Natural killer cell (primary cell): ENCODE data around the gene PRSS23. TPM values are rescaled to one million over a fixed set of nuclear protein-coding genes. Genes with fewer than 3 reads are reported as not detected.
A peak's percentile ranks its signal among the peaks of the same experiment; 100 is the strongest.

Experiments used
- ATAC-seq, 3 donors: fragments of 150-1000 bp in 2 of 3; fragments of 200-7000 bp in 1 of 3; cut with Tn5 transposase; 1 replicate in 1 of 3; 2 replicates in 2 of 3; pipeline ENCODE4 v1.10.0; 2021; ENCODE audit warnings: mild to moderate bottlenecking in 2 of 3, moderate library complexity in 2 of 3
- DNase-seq, 2 donors: peaks; one replicate each; pipeline versions ENCODE4 v3.0.0 to v3.0.0-alpha.2; 2013 to 2021; ENCODE audit warnings: mixed read lengths in 1 of 2
- H3K27ac ChIP-seq: one replicate; pipeline ENCODE4 v1.5.1; 2013; ENCODE audit warnings: mild to moderate bottlenecking, low read length
- H3K27me3 ChIP-seq: one replicate; pipeline ENCODE4 v1.6.1; 2013; ENCODE audit warnings: low read length; ENCODE audit not compliant: control insufficient read depth, insufficient read depth
- H3K36me3 ChIP-seq: one replicate; pipeline ENCODE4 v1.6.1; 2013; ENCODE audit warnings: low read length; ENCODE audit not compliant: control insufficient read depth, insufficient read depth
- H3K4me1 ChIP-seq: one replicate; pipeline ENCODE4 v1.6.1; 2013; ENCODE audit warnings: low read length; ENCODE audit not compliant: control insufficient read depth, insufficient read depth
- H3K4me3 ChIP-seq: one replicate; pipeline ENCODE4 v1.5.1; 2013; ENCODE audit warnings: low read length
- H3K9me3 ChIP-seq: one replicate; pipeline ENCODE4 v1.6.1; 2013; ENCODE audit warnings: low read length; ENCODE audit not compliant: control insufficient read depth, insufficient read depth
- H3K27ac Mint-ChIP-seq, 2 donors: one replicate each; pipeline ENCODE4 v1.8.0; 2022; ENCODE audit warnings: mild to moderate bottlenecking in 2 of 2, mixed read lengths in 2 of 2, moderate library complexity in 1 of 2
- H3K27me3 Mint-ChIP-seq, 2 donors: one replicate each; pipeline ENCODE4 v1.8.0; 2022; ENCODE audit warnings: low read depth in 2 of 2, mixed read lengths in 2 of 2
- H3K36me3 Mint-ChIP-seq: one replicate; pipeline ENCODE4 v1.8.0; 2022; ENCODE audit warnings: mixed read lengths
- H3K4me1 Mint-ChIP-seq, 2 donors: one replicate each; pipeline ENCODE4 v1.8.0; 2022; ENCODE audit warnings: mixed read lengths in 2 of 2
- H3K4me3 Mint-ChIP-seq: one replicate; pipeline ENCODE4 v1.8.0; 2022; ENCODE audit warnings: mild to moderate bottlenecking, moderate library complexity, mixed read lengths
- H3K9me3 Mint-ChIP-seq, 2 donors: one replicate each; pipeline ENCODE4 v1.8.0; 2022; ENCODE audit warnings: mixed read lengths in 2 of 2
- WGBS: methylation state at CpG from one replicate; pipeline ENCODE4 v1.1.7; 2013; ENCODE audit warnings: missing lambda C conversion rate; ENCODE audit not compliant: insufficient coverage; 5-methylcytosine and 5-hydroxymethylcytosine counted together
- intact Hi-C: fragments of 100-400 bp; cut with micrococcal nuclease; formaldehyde crosslinking; loops from one replicate; pipeline ENCODE4 v1.14.2; 2022
- total RNA-seq, 4 donors: library from RNA; stranded (reverse); fragments of 120-200 nt in 1 of 4; gene quantifications; one replicate each; pipeline versions ENCODE4 v1.2.3 to v1.2.4, GENCODE V29; 2013 to 2022
- TF ChIP-seq, protein P1 (sequence below): fragments of 200-600 bp; IDR thresholded peaks from one replicate; pipeline ENCODE4 v1.8.0; 2022; ENCODE audit warnings: antibody characterized with exemption

PRSS23 gene, protein sequence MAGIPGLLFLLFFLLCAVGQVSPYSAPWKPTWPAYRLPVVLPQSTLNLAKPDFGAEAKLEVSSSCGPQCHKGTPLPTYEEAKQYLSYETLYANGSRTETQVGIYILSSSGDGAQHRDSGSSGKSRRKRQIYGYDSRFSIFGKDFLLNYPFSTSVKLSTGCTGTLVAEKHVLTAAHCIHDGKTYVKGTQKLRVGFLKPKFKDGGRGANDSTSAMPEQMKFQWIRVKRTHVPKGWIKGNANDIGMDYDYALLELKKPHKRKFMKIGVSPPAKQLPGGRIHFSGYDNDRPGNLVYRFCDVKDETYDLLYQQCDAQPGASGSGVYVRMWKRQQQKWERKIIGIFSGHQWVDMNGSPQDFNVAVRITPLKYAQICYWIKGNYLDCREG
- 10 to 100 TPM; 79.3 to 96.5 (median 84.3) TPM for total RNA-seq
- total RNA-seq (2013) = 79.6 TPM

DNA sequence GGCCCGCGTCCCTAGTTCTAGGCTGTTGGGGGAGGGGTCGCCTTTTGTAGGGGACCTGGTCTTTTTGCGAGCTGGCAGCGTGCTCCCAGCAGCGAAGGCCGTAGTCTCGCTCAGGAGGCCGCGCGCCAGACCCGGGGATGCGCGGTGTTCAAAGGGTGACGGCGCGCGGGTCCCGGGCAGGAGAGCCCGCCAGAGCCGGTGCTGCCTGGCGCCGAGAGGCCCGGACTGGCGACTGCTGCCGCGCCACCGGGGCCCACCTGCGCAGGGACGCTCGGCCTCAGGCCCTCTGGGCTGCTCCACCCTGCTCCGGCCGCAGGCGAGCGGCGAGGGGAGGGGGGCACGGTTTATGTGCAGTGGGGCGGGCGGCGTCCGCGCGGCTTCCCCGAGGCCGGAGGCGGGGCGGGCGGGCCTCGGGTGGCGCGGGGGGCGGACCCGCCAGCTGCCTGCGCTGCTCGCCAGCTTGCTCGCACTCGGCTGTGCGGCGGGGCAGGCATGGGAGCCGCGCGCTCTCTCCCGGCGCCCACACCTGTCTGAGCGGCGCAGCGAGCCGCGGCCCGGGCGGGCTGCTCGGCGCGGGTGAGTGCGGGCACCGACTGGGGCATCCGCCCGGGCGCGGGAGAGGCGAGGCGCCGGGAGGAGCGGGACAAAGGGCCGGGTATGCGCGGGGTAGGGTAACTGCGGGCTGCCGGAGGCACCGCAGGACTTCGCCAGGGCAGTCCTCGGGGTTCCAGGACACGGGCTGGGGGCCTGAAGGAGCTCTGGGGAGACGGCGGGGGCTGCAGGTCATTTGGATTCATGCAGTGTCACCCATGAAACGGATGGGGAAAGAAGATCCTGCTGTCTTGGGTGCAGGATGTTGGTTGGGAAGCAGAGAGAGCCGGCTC is at the start of gene PRSS23:
Gene PRSS23 (plus strand): TSS at position 467 of the 884 bp plus-strand sequence. CDS start 7,102 bp downstream, outside the sequence.
- TF ChIP-seq, protein P1, sequence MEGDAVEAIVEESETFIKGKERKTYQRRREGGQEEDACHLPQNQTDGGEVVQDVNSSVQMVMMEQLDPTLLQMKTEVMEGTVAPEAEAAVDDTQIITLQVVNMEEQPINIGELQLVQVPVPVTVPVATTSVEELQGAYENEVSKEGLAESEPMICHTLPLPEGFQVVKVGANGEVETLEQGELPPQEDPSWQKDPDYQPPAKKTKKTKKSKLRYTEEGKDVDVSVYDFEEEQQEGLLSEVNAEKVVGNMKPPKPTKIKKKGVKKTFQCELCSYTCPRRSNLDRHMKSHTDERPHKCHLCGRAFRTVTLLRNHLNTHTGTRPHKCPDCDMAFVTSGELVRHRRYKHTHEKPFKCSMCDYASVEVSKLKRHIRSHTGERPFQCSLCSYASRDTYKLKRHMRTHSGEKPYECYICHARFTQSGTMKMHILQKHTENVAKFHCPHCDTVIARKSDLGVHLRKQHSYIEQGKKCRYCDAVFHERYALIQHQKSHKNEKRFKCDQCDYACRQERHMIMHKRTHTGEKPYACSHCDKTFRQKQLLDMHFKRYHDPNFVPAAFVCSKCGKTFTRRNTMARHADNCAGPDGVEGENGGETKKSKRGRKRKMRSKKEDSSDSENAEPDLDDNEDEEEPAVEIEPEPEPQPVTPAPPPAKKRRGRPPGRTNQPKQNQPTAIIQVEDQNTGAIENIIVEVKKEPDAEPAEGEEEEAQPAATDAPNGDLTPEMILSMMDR = no peak
- H3K4me1 ChIP-seq = peaks cover 26% of the 10 kb centered on the region
- peak within 1 kb of the TSS; percentile 88 to 95 for H3K27ac Mint-ChIP-seq
- ATAC-seq (peak; percentile 81 to 90 (median 86)), DNase-seq (peak; percentile 56 to 67)
- H3K9me3 ChIP-seq = no peaks in the 10 kb centered on the region
- H3K27ac ChIP-seq = peak within 1 kb of the TSS; percentile 61
- H3K4me3 ChIP-seq = peak within 1 kb of the TSS; percentile 75
- 2% methylated on average over 97 of the region's 97 CpGs for WGBS
- peak within 1 kb of the TSS; percentile 96 for H3K4me3 Mint-ChIP-seq
- H3K4me1 Mint-ChIP-seq = peaks cover 48 to 51% of the 10 kb centered on the region in 2 donors
- no peaks in the 10 kb centered on the region for H3K36me3 Mint-ChIP-seq
- no peaks in the 10 kb centered on the region for H3K27me3 ChIP-seq
- intact Hi-C loops = loop anchor here (5.0 kb wide), 1 partner anchor 188 kb away; no protein-coding TSS in a partner anchor
- no peaks in the 10 kb centered on the region for H3K36me3 ChIP-seq
- no peaks in the 10 kb centered on the region for H3K9me3 Mint-ChIP-seq
- no peaks in the 10 kb centered on the region for H3K27me3 Mint-ChIP-seq

DNA sequence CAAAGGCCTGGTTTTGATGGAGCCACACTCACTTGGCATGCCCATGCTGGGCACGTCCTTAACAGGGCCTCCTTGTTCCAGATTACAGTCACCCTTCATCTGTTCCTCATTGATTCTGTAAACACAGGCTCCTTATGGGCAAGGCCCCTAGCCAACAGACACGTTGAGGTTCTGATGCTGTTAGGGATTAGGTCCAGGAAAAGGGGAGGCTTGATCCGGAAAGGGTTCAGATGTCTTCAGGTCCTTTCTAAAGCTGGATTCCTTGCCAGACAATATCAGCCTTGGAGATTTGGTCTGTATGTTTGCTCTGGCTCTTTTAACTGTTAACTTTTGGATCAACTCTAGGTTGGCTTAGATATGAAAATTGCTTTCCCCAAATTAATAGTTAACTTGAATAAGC is 46.9 kb upstream of the PRSS23 start:
- no peak for ATAC-seq
- no peak overlapping the region for H3K4me3 ChIP-seq
- no peaks in the 10 kb centered on the region for H3K4me1 Mint-ChIP-seq
- intact Hi-C loops = no loop called here
- H3K36me3 ChIP-seq = no peaks in the 10 kb centered on the region
- no peak for DNase-seq
- TF ChIP-seq, protein P1 = no peak
- H3K4me3 Mint-ChIP-seq = no peak overlapping the region
- no peaks in the 10 kb centered on the region for H3K9me3 Mint-ChIP-seq
- no peaks in the 10 kb centered on the region for H3K27me3 ChIP-seq
- no peaks in the 10 kb centered on the region for H3K9me3 ChIP-seq
- H3K36me3 Mint-ChIP-seq = no peaks in the 10 kb centered on the region
- H3K27ac ChIP-seq = no peak overlapping the region
- 96% methylated on average over 3 of the region's 3 CpGs for WGBS
- H3K27me3 Mint-ChIP-seq = peaks cover 0 to 5% of the 10 kb centered on the region in 2 donors
- H3K4me1 ChIP-seq = no peaks in the 10 kb centered on the region
- H3K27ac Mint-ChIP-seq = no peak overlapping the region

DNA sequence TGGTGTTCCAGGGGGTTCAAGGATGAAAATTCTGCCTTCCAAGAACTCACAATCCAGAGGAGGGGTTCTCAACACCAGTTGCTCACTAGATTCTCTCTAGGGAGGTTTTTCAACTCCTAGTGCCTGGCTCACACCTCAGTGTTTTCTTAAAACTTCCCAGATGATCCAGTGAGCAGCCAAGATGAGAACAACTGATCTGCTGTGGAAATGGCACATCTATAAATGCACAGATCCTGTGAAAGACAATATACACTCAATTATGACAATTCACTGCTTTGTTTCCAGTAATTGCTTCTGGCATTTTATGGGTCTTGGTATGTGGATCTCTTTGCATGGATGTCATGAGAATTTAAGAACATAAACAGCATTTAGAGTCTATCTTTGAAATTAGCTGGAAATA is 45.2 kb upstream of the PRSS23 start:
- no peak for ATAC-seq

More for the DNA sequence above, 45.2 kb upstream of the PRSS23 start:
- no peaks in the 10 kb centered on the region for H3K4me1 ChIP-seq
- DNase-seq = no peak
- H3K27me3 Mint-ChIP-seq = no peaks in the 10 kb centered on the region
- H3K4me3 Mint-ChIP-seq = no peak overlapping the region
- no peaks in the 10 kb centered on the region for H3K36me3 Mint-ChIP-seq
- H3K27ac ChIP-seq = no peak overlapping the region
- no peaks in the 10 kb centered on the region for H3K9me3 ChIP-seq
- no peak overlapping the region for H3K4me3 ChIP-seq
- no peak overlapping the region for H3K27ac Mint-ChIP-seq
- H3K9me3 Mint-ChIP-seq = no peaks in the 10 kb centered on the region
- no peaks in the 10 kb centered on the region for H3K4me1 Mint-ChIP-seq
- TF ChIP-seq, protein P1 = no peak
- H3K27me3 ChIP-seq = no peaks in the 10 kb centered on the region
- intact Hi-C loops = no loop called here
- H3K36me3 ChIP-seq = no peaks in the 10 kb centered on the region
